GM18858 (cell line): ENCODE measurements around the gene PRKAR2B.
"Not testable (repeated sequence)": the region's sequence is repeated elsewhere in the genome, so short reads cannot be mapped to it uniquely, and the experiment has no call there.

ENCODE experiments used
- ATAC-seq: cut with Tn5 transposase; IDR thresholded peaks from one replicate; pipeline ENCODE4 v1.9.1; 2021; ENCODE audit not compliant: unreplicated experiment

PRKAR2B gene

GRCh38 chr7:107047902-107048782 lies 3.6 kb downstream of the PRKAR2B start:
- ATAC-seq: no peak

DNA sequence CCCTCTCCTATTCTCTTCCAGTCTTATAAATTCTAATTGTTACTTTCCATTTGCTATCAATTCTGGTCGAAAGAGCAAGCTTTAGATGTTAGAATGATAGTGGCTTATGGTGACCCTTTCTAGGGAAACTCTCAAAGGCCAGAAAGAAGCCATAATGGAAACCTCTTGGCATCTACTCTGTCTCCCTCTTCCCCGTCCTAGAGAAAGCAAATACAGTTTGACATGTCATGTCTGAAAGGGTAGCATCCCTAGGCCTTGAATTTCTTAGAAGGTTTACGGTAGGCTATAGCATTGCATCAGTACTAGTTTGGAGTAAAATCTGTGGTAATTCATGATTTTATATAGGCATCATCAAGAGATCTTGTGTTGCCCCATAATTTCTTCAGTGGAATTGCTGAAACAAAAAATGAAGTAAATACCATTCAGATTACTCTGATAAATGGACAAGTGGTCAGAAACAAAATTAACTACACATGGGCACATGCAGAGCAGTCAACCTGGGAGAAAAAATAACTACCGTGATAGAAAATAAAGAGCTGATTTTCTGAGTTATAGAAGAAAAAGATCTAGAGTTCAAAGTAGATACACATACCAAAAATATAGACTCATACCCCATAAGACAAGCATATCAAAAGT lies 4.4 kb downstream of the PRKAR2B start:
- no peak for ATAC-seq

DNA sequence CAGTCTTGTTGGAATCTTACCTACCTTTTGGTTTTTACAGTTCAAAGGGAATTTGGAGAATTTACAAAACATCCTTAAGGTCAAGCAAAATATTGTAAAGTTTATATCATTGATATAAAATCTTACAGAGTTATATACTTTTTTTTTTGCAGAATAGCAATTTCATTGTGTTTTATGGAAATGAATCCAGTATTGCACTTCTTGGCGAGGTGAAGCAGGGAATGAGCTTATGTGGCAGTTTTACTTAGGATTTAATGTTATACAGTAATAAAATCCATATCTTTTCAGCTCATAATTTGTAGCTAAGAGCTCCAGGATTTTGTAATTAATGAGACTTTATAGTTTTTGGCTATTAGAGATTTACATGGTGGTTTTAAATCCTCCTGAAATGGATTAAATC lies 5.0 kb downstream of the PRKAR2B start:
- ATAC-seq: no peak

- ATAC-seq: no peak
Observed at GRCh38 chr7:107049971-107050532, 5.5 kb downstream of the PRKAR2B start.

DNA sequence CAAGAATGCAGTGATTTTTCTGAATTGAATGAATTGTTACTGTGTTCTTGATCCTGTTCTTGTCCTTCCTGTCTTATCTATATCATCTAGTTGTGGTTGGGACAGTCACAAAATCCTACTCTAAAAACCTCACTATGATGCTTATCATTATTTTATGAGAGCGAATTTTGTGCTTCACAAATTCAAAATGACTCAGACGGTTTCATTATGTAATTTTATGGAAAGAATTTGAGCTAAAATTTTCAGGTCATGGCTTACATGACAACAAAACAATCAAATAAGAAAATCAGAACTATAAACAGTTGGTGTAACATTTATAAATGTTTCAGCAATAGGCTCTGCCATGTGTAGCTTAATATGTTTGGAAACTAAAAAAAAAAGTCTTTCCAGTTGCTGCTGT lies 6.9 kb downstream of the PRKAR2B start:
- no peak for ATAC-seq

DNA sequence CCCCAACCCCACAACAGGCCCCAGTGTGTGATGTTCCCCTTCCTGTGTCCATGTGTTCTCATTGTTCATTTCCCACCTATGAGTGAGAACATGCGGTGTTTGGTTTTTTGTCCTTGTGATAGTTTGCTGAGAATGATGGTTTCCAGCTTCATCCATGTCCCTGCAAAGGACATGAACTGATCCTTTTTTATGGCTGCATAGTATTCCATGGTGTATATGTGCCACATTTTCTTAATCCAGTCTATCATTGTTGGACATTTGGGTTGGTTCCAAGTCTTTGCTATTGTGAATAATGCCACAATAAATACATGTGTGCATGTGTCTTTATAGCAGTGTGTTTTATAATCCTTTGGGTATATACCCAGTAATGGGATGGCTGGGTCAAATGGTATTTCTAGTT lies 10.5 kb downstream of the PRKAR2B start:
- ATAC-seq: not testable (repeated sequence)

DNA sequence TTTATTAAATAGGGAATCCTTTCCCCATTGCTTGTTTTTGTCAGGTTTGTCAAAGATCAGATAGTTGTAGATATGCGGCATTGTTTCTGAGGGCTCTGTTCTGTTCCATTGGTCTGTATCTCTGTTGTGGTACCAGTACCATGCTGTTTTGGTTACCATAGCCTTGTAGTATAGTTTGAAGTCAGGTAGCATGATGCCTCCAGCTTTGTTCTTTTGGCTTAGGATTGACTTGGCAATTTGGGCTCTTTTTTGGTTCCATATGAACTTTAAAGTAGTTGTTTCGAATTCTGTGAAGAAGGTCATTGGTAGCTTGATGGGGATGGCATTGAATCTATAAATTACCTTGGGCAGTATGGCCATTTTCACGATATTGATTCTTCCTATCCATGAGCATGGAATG lies 11.6 kb downstream of the PRKAR2B start:
- not testable (repeated sequence) for ATAC-seq

- ATAC-seq: no peak
Observed at GRCh38 chr7:107056728-107057473, 12.4 kb downstream of the PRKAR2B start.

DNA sequence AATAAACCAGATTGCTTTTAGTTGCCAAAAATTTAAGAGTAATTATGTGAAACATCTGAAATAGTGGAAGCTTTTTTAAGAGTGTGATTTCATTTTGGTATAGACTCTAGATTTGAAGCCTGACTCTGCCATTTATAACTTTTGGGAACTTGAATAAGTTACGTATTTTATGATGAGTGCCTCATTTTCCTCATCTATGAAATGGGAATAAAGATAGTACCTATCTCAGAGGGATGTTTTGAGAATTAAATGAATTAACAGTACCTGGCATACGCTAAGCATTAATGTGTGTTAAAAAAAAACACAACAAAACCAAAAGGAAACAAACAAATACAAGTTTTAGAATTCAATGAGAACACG lies 12.9 kb downstream of the PRKAR2B start:
- ATAC-seq: no peak

GRCh38 chr7:107059468-107059867 lies 15.0 kb downstream of the PRKAR2B start:
- no peak for ATAC-seq

DNA sequence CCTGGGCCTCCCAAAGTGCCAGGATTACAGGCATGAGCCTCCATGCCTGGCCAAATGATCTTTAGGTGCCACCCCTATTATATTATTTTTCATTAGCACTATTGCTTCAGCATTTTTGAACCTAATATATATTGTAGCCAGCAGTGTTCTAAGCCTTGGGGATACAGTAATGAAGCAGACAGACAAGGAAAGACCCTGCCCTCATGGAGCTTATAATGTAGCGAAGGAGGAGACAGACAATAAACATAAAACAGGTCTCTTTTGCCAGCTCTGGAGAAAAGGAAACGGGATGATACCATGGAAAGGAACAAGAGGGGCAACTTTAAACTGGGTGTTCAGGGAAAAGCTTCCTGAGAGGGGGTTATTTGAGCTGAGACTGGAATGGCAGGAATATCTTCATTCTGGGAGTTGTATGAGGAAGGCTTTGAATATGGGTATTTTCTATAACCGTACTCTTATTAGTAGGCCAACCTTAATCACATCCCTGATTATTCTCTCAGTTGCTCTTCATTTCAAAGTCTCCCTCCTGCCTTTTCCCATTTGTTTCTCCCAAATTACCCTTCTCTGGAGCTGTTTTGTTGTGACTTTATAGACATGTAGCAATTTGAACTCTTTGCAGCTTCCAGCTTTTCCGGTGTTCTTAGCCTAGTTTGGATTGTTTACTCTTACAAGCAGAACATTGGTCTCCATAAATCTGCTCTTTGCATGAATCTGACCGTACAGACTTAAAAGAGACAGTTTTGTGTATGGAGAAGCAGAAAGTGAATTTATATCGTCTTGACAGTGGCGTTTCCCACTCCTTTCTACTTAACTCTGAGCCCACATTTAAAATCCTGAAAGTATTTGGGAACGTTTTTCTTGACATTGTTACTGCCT lies 19.0 kb downstream of the PRKAR2B start:
- no peak for ATAC-seq

DNA sequence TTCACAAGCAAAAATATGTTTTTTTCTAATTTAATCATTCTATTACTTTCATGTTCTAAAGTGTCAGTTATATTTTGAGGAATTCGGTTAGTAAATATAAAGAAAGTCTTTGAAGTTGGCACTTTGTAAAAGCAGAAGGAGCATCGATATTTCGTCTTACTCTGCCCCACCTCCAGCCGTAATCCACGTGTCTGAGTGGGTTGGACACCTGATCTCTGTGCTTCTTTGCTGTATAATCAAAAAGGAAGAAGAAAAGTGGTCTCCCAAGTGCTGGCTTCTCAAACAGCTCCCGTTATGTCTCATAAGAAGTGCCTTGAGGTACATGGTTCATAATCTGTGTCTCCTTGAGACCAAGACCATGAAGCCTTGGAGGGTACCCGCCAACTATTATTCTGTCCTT lies 19.8 kb downstream of the PRKAR2B start:
- ATAC-seq: no peak

DNA sequence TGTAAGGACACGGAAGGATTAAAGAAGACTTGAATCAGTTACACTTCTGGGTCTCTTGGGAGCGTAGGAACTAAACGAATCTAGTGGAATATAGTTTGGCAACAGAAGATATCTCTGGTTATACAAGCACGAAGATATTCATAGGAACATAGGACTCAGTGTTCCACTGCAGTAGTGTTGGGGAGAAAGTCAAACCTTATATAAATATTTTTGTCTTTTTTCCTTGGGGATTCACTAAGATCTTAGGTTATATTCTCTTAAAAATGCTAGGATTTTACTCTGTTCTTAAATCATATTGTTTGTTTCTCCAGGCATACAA lies 21.4 kb downstream of the PRKAR2B start:
- no peak for ATAC-seq

- ATAC-seq: no peak
Observed at GRCh38 chr7:107068156-107068555, 23.7 kb downstream of the PRKAR2B start.

DNA sequence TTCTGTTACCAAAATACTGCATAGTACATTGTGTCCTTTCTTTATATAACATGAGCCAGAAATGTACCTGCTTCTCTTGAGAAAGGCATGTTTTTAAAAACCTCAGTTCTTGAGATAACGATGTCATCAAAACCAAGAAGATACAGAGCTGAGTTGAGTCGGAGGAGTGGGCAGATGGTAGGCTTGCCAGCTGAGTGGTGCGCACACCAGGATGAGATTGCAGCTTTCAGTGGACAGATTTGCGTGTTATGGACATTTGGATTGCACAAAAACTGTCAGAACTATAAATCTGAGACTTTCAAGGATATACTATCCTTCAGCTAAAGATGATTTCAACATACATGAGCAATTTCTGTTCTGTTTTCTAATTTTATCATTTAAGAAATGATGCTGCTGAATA lies 25.0 kb downstream of the PRKAR2B start:
- no peak for ATAC-seq

- no peak for ATAC-seq
Observed at GRCh38 chr7:107070710-107071109, 26.2 kb downstream of the PRKAR2B start.

- ATAC-seq: no peak
Observed at GRCh38 chr7:107071129-107071528, 26.6 kb downstream of the PRKAR2B start.

DNA sequence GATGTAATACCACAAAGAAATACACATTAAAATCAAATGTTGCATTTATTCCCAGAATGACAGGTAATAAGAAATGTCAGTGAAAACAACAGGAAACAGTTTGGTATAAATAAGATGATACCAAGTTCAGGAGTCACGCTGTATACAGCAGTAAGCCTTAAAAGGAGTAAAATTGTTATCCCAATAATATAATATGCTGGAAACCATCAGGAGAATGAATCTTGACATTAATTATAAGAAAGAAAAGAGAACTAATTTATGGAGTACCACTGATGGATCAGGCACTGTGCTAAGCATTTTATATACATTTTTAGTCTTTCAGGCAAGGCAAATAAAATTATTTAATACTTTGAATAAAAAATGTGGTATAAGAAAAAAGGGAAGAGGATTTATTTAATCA lies 27.6 kb downstream of the PRKAR2B start:
- ATAC-seq: no peak

DNA sequence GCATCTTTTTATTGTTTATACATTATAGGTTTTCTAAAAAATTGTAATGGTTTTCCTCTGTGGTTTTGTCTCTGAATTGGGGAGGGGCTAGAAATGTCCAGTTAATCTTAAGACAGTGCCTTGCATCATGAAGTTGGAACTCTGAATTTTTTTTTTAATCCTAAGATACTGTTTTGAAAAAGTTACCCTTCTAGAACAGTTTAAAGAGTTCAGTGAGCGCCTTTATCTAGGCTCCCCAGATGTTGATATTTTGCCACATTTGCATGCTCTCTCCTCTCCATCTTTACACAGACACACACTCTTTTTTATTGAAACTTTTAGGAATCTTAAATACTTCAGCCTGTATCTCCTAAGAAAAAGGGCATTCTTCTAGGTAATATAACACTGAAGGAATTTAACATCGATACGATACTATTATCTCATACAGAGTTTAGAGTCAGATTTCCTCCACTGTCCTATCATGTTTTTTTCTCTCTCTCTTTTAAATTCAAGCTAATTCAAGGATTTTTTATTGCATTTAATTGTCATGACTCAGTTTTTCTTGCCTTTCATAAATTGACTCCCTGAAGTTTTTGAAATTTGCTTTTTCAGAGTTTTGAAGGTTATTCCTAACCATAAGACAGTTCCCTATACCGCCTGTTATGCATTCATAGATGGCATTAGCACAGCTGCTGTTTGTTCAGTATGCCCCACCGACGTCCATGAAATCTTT lies 31.5 kb downstream of the PRKAR2B start:
- no peak for ATAC-seq
